GM12878 (cell line): ENCODE data around the gene IFIT3. TPM values are rescaled to one million over a fixed set of nuclear protein-coding genes. Genes with fewer than 3 reads are reported as not detected.

Source experiments
- ATAC-seq: fragments of 200-7000 bp; cut with Tn5 transposase; 3 replicates; pipeline ENCODE4 v1.9.1; 2020; ENCODE audit warnings: mild to moderate bottlenecking, moderate library complexity
- BruUV-seq: library from RNA; stranded (reverse); fragments of 400-500 nt; replicated peaks from 2 replicates; lab custom pipeline; 2021; lab: Mats Ljungman, UMichigan
- CTCF ChIA-PET: fragments of 300-600 bp; sonication (Branson Sonifier 250); formaldehyde crosslinking; extraction: SDS; loops from one replicate; lab custom pipeline; 2021; ENCODE audit warnings: inconsistent platforms; lab: Yijun Ruan, JAX
- POLR2A ChIA-PET: fragments of 350-600 bp; formaldehyde crosslinking; extraction: SDS; loops from one replicate; lab custom pipeline; 2021; ENCODE audit warnings: inconsistent platforms; lab: Charles Lee
- RAD21 ChIA-PET: fragments of 300-600 bp; sonication (Branson Sonifier 250); formaldehyde crosslinking; loops from one replicate; lab custom pipeline; 2023; ENCODE audit warnings: antibody characterized with exemption; ENCODE audit not compliant: unreplicated experiment; lab: Charles Lee
- SMC1A ChIA-PET: fragments of 300-600 bp; sonication (Branson Sonifier 250); formaldehyde crosslinking; loops from one replicate; lab custom pipeline; 2023; ENCODE audit not compliant: unreplicated experiment, uncharacterized antibody; lab: Charles Lee
- DNase-seq: peaks from one replicate; pipeline ENCODE4 v3.0.0-alpha.2; 2011; ENCODE audit warnings: low read depth, low spot score
- FAIRE-seq: peaks from 3 replicates; lab custom pipeline; 2011; peaks lifted over from hg19 to GRCh38; lab: Jason Lieb, UNC
- H2AFZ ChIP-seq: 2 replicates; pipeline ENCODE4 v1.6.0; 2011; ENCODE audit warnings: low read depth, low read length, control low read depth; ENCODE audit not compliant: control insufficient read depth
- H3K27ac ChIP-seq: 2 replicates; pipeline ENCODE4 v1.5.1; 2011; ENCODE audit warnings: control low read depth; ENCODE audit not compliant: control insufficient read depth, insufficient read depth
- H3K27me3 ChIP-seq, 2 experiments: replicated peaks in 1 of 2; 2 replicates each; pipeline versions ENCODE4 v1.6.0 to v1.6.1; 2011; ENCODE audit warnings: low read length in 1 of 2; ENCODE audit not compliant: control insufficient read depth in 2 of 2, insufficient read depth in 2 of 2
- H3K36me3 ChIP-seq, 2 experiments: 2 replicates each; pipeline ENCODE4 v1.5.1; 2011; ENCODE audit warnings: low read length in 1 of 2; ENCODE audit not compliant: control insufficient read depth in 2 of 2, insufficient read depth in 2 of 2
- H3K4me1 ChIP-seq: 2 replicates; pipeline ENCODE4 v1.6.1; 2011; ENCODE audit warnings: mild to moderate bottlenecking, low read length, moderate library complexity, mixed read lengths; ENCODE audit not compliant: control insufficient read depth, insufficient read depth
- H3K4me2 ChIP-seq: 2 replicates; pipeline ENCODE4 v1.6.0; 2011; ENCODE audit warnings: control low read depth; ENCODE audit not compliant: control insufficient read depth, insufficient read depth
- H3K4me3 ChIP-seq: fragments of 200-600 bp; sonication (generic); 2 replicates; pipeline ENCODE4 v1.5.1; 2016
- H3K79me2 ChIP-seq: 2 replicates; pipeline ENCODE4 v1.6.0; 2011; ENCODE audit warnings: low read length; ENCODE audit not compliant: control insufficient read depth, insufficient read depth
- H3K9ac ChIP-seq: 2 replicates; pipeline ENCODE4 v1.8.0; 2011; ENCODE audit warnings: low read length, control low read depth, mixed read lengths; ENCODE audit not compliant: control insufficient read depth, insufficient read depth
- H3K9me3 ChIP-seq: replicated peaks from 3 replicates; pipeline ENCODE4 v1.5.1; 2011; ENCODE audit warnings: mild to moderate bottlenecking, low read length; ENCODE audit not compliant: control insufficient read depth, insufficient read depth
- H4K20me1 ChIP-seq: 2 replicates; pipeline ENCODE4 v1.6.0; 2011; ENCODE audit not compliant: control insufficient read depth, insufficient read depth
- CBX5 ChIP-seq: sonication (generic); IDR thresholded peaks from 2 replicates; pipeline ENCODE4 v1.6.1; 2016; ENCODE audit warnings: low read depth, moderate library complexity, mild to moderate bottlenecking, inconsistent platforms
- CHD2 ChIP-seq: IDR thresholded peaks from 2 replicates; pipeline ENCODE4 v1.6.1; 2011; ENCODE audit warnings: low read depth, low read length, improper control_type of control experiment, borderline replicate concordance
- ETV6 ChIP-seq, 2 experiments: fragments of 450-650 bp in 1 of 2; IDR thresholded peaks in 1 of 2; conservative IDR thresholded peaks in 1 of 2; 2 replicates each; pipeline ENCODE4 v1.6.1; 2014; ENCODE audit warnings: antibody characterized with exemption in 1 of 2, borderline replicate concordance in 1 of 2, low read depth in 1 of 2, mild to moderate bottlenecking in 1 of 2, moderate library complexity in 1 of 2
- IKZF1 ChIP-seq: fragments of 450-650 bp; conservative IDR thresholded peaks from 2 replicates; pipeline ENCODE4 v1.6.1; 2017; ENCODE audit warnings: antibody characterized with exemption, mild to moderate bottlenecking
- JUNB ChIP-seq: IDR thresholded peaks from 2 replicates; pipeline ENCODE4 v1.6.1; 2016; ENCODE audit warnings: antibody characterized with exemption, mild to moderate bottlenecking
- MTA3 ChIP-seq: IDR thresholded peaks from 2 replicates; pipeline ENCODE4 v1.6.1; 2012; ENCODE audit warnings: low read length, inconsistent platforms, borderline replicate concordance
- NFIC ChIP-seq: IDR thresholded peaks from 2 replicates; pipeline ENCODE4 v1.6.1; 2012; ENCODE audit warnings: low read depth, mild to moderate bottlenecking, inconsistent platforms, low read length, moderate library complexity
- RFX5 ChIP-seq: IDR thresholded peaks from 2 replicates; pipeline ENCODE4 v1.6.1; 2011; ENCODE audit warnings: low read depth, low read length, improper control_type of control experiment
- SIX5 ChIP-seq: IDR thresholded peaks from 2 replicates; pipeline ENCODE4 v1.6.1; 2011; ENCODE audit warnings: mild to moderate bottlenecking, low read depth, low read length, moderate library complexity; ENCODE audit not compliant: severe bottlenecking
- SREBF2 ChIP-seq: IDR thresholded peaks from 2 replicates; pipeline ENCODE4 v1.6.1; 2012; ENCODE audit warnings: mild to moderate bottlenecking, low read length
- SUZ12 ChIP-seq: fragments of 200-600 bp; sonication (generic); IDR thresholded peaks from one replicate; pipeline ENCODE4 v1.6.1; 2018; ENCODE audit warnings: antibody characterized with exemption, mild to moderate bottlenecking; ENCODE audit not compliant: unreplicated experiment
- WGBS: methylation state at CpG from one replicate; pipeline ENCODE4 v1.1.6; 2016; ENCODE audit warnings: low lambda C conversion rate; ENCODE audit not compliant: insufficient replicate concordance, insufficient coverage; ENCODE audit errors: missing lambda C conversion rate; 5-methylcytosine and 5-hydroxymethylcytosine counted together
- in situ Hi-C: fragments of 300-500 bp; cut with MboI; formaldehyde crosslinking; loops from 9 replicates; pipeline ENCODE4 v1.14.3; 2018; ENCODE audit warnings: mixed read lengths
- intact Hi-C: fragments of 100-400 bp; cut with micrococcal nuclease; formaldehyde crosslinking; loops from one replicate; pipeline ENCODE4 v1.14.2; 2022; ENCODE audit not compliant: unreplicated experiment
- polyA plus RNA-seq, 11 experiments: library from polyadenylated mRNA; depleted of rRNA in 4 of 11; unstranded in 6 of 11; stranded (reverse) in 5 of 11; fragments of >200 nt; fragmentation: Nextera tagmentation in 4 of 11; fragmentation: Illumina TruSeq in 1 of 11; extraction: Ambion mirVana in 4 of 11; extraction: Trizol in 1 of 11; gene quantifications; 1 replicate in 1 of 11; 2 replicates in 10 of 11; pipeline versions ENCODE4 v1.2.1 to v1.2.3, GENCODE V29; 2011 to 2016; ENCODE audit warnings: inconsistent platforms in 2 of 11, missing spikeins in 2 of 11, low read depth in 1 of 11
- total RNA-seq, 4 experiments: library from RNA; depleted of rRNA in 3 of 4; stranded (reverse); fragments of >200 nt in 3 of 4; fragmentation: Illumina TruSeq in 1 of 4; extraction: Trizol in 1 of 4; gene quantifications; 2 replicates each; pipeline versions ENCODE4 v1.2.1 to v1.2.3, GENCODE V29; 2013 to 2021
- TF ChIP-seq, protein P1 (sequence below): fragments of 450-650 bp; IDR thresholded peaks from 2 replicates; pipeline ENCODE4 v1.6.1; 2017; ENCODE audit warnings: mild to moderate bottlenecking, moderate library complexity
- TF ChIP-seq, protein P2 (sequence below): fragments of 450-650 bp; conservative IDR thresholded peaks from 2 replicates; pipeline ENCODE4 v1.6.1; 2017; ENCODE audit warnings: mild to moderate bottlenecking, moderate library complexity
- TF ChIP-seq, protein P3 (sequence below): fragments of 150-350 bp; IDR thresholded peaks from 2 replicates; pipeline ENCODE4 v1.6.1; 2016; ENCODE audit warnings: low read depth, low read length

IFIT3 gene
- total and polyA plus RNA-seq, 10 of the 15 experiments (the other 5 are each of a cell fraction or from before 2014, with no cell fraction given) = 27.0 to 70.2 (median 51.1) TPM

DNA sequence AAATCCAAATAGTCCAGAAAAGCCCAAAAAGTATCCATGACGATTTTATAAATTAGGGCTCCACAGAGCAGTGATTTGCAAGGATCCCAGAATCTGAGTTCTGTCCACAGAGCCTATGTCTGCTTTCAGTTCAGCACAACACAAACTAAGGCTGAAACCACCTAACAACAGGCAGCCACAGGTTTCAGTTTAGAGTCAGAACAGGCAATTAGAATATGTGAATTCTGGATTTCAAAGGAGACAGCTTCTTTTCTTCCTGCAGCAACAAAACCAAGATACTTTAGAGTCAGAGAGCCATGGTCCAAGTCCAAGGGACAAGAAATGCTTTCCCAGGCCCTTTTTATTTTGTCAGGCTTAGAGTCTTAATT, 23.6 kb downstream of the IFIT3 start:
- RAD21 ChIA-PET = interaction anchor here (0.9 to 3.1 kb wide), 6 partner anchors 12 to 109 kb away, joined by 3 to 38 read pairs (median 8); partner anchors contain the start of gene IFIT2
- H3K9me3 ChIP-seq = no peaks in the 10 kb centered on the region
- ATAC-seq = peak; percentile 92
- in situ Hi-C loops (no loop called here), intact Hi-C loops (loop anchor here (1.0 kb wide), 1 partner anchor 18 kb away; no protein-coding TSS in a partner anchor)
- no peaks in the 10 kb centered on the region for H3K79me2 ChIP-seq
- no peaks in the 10 kb centered on the region for H4K20me1 ChIP-seq
- 0% methylated on average over 1 of the region's 1 CpG for WGBS
- peak overlapping the region; percentile 81 for H3K4me2 ChIP-seq
- CTCF ChIA-PET = interaction anchor here (1.1 to 3.5 kb wide), 5 partner anchors 12 to 68 kb away, joined by 3 to 34 read pairs (median 5); partner anchors contain the start of gene IFIT2
- H3K4me3 ChIP-seq = peak overlapping the region; percentile 42
- peak overlapping the region; percentile 32; the same call in 1 of the 2 replicates for H3K9ac ChIP-seq
- FAIRE-seq = peak; percentile 95
- H3K27me3 ChIP-seq = no peaks in the 10 kb centered on the region
- POLR2A ChIA-PET = interaction anchor here (0.5 to 1.4 kb wide), 4 partner anchors 10 to 21 kb away, joined by 3 to 6 read pairs (median 4); no protein-coding TSS in a partner anchor
- peak overlapping the region; percentile 73 for H3K27ac ChIP-seq
- peaks cover 45% of the 10 kb centered on the region for H3K4me1 ChIP-seq
- H3K36me3 ChIP-seq = no peaks in the 10 kb centered on the region
- peak; percentile 82 for DNase-seq
- SMC1A ChIA-PET = interaction anchor here (0.9 to 8.3 kb wide), 6 partner anchors 12 to 134 kb away, joined by 3 to 97 read pairs (median 4); no protein-coding TSS in a partner anchor
- H2AFZ ChIP-seq = no peak overlapping the region
- BruUV-seq = no TSS peak
- TF ChIP-seq CBX5 (no peak), ETV6 (conservative IDR thresholded peaks at IDR 0.05 in 1 of 2, IDR thresholded peaks at IDR 0.05 in 1 of 2; ENCODE audit: borderline replicate concordance in 1 of 2, low read depth in 1 of 2) (no peak), JUNB (peak; percentile 64; the same call in 1 of the 2 replicates), MTA3 (peak; percentile 63; the same call in 1 of the 2 replicates), CHD2 (no peak), SIX5 (no peak), SUZ12 (no peak), IKZF1 (peak; percentile 67; the same call in 1 of the 2 replicates), RFX5 (no peak), SREBF2 (no peak), NFIC (peak; percentile 75)
- TF ChIP-seq, protein P1, sequence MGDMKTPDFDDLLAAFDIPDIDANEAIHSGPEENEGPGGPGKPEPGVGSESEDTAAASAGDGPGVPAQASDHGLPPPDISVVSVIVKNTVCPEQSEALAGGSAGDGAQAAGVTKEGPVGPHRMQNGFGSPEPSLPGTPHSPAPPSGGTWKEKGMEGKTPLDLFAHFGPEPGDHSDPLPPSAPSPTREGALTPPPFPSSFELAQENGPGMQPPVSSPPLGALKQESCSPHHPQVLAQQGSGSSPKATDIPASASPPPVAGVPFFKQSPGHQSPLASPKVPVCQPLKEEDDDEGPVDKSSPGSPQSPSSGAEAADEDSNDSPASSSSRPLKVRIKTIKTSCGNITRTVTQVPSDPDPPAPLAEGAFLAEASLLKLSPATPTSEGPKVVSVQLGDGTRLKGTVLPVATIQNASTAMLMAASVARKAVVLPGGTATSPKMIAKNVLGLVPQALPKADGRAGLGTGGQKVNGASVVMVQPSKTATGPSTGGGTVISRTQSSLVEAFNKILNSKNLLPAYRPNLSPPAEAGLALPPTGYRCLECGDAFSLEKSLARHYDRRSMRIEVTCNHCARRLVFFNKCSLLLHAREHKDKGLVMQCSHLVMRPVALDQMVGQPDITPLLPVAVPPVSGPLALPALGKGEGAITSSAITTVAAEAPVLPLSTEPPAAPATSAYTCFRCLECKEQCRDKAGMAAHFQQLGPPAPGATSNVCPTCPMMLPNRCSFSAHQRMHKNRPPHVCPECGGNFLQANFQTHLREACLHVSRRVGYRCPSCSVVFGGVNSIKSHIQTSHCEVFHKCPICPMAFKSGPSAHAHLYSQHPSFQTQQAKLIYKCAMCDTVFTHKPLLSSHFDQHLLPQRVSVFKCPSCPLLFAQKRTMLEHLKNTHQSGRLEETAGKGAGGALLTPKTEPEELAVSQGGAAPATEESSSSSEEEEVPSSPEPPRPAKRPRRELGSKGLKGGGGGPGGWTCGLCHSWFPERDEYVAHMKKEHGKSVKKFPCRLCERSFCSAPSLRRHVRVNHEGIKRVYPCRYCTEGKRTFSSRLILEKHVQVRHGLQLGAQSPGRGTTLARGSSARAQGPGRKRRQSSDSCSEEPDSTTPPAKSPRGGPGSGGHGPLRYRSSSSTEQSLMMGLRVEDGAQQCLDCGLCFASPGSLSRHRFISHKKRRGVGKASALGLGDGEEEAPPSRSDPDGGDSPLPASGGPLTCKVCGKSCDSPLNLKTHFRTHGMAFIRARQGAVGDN = no peak
- TF ChIP-seq, protein P2, sequence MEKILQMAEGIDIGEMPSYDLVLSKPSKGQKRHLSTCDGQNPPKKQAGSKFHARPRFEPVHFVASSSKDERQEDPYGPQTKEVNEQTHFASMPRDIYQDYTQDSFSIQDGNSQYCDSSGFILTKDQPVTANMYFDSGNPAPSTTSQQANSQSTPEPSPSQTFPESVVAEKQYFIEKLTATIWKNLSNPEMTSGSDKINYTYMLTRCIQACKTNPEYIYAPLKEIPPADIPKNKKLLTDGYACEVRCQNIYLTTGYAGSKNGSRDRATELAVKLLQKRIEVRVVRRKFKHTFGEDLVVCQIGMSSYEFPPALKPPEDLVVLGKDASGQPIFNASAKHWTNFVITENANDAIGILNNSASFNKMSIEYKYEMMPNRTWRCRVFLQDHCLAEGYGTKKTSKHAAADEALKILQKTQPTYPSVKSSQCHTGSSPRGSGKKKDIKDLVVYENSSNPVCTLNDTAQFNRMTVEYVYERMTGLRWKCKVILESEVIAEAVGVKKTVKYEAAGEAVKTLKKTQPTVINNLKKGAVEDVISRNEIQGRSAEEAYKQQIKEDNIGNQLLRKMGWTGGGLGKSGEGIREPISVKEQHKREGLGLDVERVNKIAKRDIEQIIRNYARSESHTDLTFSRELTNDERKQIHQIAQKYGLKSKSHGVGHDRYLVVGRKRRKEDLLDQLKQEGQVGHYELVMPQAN = no peak
- TF ChIP-seq, protein P3, sequence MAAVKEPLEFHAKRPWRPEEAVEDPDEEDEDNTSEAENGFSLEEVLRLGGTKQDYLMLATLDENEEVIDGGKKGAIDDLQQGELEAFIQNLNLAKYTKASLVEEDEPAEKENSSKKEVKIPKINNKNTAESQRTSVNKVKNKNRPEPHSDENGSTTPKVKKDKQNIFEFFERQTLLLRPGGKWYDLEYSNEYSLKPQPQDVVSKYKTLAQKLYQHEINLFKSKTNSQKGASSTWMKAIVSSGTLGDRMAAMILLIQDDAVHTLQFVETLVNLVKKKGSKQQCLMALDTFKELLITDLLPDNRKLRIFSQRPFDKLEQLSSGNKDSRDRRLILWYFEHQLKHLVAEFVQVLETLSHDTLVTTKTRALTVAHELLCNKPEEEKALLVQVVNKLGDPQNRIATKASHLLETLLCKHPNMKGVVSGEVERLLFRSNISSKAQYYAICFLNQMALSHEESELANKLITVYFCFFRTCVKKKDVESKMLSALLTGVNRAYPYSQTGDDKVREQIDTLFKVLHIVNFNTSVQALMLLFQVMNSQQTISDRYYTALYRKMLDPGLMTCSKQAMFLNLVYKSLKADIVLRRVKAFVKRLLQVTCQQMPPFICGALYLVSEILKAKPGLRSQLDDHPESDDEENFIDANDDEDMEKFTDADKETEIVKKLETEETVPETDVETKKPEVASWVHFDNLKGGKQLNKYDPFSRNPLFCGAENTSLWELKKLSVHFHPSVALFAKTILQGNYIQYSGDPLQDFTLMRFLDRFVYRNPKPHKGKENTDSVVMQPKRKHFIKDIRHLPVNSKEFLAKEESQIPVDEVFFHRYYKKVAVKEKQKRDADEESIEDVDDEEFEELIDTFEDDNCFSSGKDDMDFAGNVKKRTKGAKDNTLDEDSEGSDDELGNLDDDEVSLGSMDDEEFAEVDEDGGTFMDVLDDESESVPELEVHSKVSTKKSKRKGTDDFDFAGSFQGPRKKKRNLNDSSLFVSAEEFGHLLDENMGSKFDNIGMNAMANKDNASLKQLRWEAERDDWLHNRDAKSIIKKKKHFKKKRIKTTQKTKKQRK = no peak
